GM19372 (cell line): ENCODE results near the gene SCFD2.

Source experiments
- ATAC-seq: cut with Tn5 transposase; IDR thresholded peaks from one replicate; pipeline ENCODE4 v1.9.1; 2021; ENCODE audit warnings: mild to moderate bottlenecking, low read depth, moderate library complexity; ENCODE audit not compliant: unreplicated experiment

Gene SCFD2

DNA sequence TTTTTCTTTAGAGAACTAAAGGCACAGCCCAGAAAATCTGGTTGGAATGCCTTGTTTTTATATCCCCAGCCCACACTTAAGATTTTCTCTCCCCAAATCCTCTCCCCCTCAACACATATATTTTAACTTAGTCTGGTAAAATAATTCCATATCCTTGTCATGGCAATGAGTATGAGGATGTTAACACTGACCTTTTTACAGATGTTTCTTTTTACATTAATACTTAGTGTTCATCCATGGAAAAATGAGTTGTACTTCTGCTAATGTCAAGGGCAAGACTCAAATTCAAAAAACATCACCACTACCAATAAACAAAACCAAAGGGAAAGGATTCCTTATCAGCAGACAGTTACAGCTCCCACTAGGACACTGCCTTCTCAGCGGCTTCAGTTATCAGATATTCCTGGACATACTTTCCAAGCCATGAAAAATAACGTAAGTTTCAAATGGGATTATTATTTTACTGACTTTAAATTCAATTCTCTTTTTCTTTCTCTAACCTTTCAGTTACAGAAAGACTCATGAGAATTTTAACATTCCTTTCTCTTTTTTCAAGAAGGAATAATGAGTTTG lies 420.4 kb downstream of the SCFD2 start:
- ATAC-seq, result no peak

DNA sequence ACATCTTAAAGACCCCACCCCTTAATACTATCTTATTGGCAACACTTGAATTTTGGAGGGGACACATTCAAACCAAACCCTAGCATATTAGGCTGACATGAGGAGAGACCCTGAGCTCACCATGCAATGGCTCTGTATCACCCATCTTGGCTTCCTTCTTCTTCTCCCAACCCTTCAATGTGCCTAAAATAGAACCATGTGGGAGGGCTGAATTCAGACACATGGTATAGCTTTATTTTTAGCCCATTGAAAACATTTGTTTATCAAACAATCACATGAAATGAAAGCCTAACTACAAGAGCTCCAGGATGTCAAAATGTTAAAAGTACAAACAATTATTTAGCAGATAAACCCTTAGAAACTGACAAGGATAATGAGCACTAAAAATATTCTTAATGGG lies 422.2 kb downstream of the SCFD2 start:
- no peak for ATAC-seq

DNA sequence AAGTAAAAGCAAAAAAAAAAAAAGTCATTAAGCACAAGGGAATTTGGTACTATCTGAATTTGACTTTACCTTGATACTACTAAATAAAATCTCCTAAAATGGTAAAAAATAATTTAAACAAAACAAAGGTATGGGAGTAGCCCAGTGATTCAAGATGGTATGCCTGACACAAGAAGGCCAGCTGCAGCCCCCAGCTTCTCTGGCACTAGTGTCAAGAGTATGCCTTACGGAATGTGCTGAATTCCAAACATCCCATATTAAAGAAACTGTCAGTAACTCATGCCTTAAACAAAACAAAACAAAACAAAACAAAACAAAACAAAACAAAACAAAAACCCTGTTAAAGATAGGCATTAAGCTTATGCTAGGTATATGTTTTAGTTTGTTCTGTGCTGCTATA lies 422.9 kb downstream of the SCFD2 start:
- ATAC-seq, result no peak

DNA sequence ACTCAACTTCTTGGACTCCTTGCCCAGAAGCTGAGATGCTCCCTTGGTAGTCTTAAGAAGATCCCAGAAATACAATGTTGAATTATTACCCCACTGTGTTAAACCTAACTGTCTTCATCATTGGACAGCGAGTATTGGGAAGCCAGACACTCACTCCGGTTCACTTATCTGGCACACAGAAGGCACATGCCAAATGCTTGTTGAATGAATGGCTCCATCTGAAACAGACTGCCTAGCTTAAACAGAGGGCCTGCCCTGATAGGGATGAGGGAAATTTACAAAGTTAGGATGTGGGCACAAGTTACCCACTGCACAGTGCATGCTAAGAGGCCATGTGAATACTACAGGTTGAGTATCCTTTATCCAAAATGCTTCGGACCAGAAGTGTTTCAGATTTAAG lies 424.4 kb downstream of the SCFD2 start:
- ATAC-seq, result no peak

DNA sequence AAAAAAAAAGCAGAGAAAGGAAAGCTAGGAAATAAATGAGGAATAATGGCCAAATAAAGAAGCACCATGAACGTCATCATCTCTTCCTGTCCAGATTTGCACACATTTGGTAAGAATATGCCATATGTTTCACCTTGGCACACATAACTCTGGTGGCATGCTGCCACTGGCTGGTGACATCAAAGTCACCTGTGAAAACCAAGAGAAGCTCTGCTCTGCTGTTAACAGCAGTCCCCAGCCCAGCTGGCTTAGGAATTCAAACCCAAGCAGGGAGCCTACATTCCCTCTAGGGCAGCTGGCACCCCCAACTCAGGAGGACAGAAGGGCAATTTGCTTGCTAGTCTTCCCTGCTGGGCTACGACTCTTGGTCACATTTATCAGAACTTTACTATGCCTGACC lies 426.1 kb downstream of the SCFD2 start:
- ATAC-seq, result no peak

DNA sequence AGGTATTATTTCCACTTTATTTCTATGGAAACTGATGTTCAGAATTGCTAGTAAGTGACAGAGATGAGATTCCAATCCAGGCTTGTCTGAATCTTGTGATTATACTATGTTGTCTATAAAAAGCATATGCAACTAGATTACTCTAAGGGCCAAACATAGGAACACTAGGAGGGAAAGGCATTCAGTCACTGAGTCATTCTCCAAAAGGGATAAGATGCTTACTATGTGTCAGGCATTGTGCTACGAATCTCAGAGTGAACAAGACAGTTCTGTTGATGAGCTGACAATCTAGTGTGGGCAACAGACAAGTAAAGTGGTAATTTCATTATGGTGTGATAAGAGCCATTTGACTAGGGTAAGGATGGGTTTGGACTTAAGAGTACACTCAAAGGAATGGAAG lies 426.5 kb downstream of the SCFD2 start:
- ATAC-seq, result no peak

DNA sequence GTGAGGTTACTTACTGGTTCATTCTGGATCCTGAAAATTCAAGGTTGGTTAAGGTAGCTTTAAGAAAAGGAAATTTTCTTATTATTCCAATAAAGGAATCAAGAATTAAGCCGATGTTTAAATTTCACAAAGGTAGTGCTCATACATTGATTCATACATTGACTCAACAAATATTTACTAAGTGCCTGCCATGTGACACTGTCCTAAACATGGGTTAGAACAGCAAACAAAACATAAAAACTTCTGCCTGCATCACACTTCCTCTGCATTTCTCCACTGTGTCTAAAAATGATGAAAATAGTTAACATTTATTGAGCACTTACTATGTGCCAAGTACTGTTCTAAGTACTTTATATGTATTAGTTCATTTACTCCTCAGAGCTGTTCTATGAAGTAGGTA lies 428.0 kb downstream of the SCFD2 start:
- ATAC-seq, result no peak

DNA sequence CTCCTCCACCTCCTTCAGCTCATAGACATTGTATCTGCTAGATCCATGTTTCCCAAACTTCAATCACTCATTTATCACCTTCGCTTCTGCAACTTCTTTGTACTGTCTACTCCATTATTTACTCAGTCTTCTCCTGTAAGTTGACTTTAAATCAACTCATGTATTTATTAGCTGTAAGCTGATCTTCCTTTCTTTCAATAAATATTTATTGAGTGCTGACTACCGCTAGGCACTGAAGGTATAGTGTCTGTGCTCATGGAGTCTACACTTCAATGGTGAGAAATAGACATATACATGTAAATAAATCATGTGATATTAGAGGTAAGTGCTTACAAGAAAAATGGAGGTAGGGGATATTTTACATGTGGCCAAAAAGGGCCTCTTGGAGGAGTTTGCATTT lies 429.1 kb downstream of the SCFD2 start:
- ATAC-seq, result no peak

DNA sequence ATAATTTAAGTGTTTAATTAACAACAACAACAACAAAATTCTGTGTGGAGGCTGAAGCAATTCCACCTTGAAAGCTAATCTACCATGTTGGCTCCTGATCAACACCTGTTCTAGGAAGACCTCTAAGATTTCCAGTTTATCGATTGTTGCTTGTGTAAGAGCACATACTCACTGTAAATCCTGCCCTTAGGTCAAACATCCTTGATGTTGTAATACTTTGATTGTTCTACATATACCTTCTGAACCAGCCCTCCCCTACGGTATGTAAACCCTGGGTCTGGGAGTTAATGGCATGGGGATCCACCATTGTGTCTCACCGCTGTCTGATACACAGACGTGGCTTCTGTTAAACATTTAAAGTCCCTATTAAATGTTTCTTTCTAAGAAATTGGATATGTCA lies 430.5 kb downstream of the SCFD2 start:
- no peak for ATAC-seq

DNA sequence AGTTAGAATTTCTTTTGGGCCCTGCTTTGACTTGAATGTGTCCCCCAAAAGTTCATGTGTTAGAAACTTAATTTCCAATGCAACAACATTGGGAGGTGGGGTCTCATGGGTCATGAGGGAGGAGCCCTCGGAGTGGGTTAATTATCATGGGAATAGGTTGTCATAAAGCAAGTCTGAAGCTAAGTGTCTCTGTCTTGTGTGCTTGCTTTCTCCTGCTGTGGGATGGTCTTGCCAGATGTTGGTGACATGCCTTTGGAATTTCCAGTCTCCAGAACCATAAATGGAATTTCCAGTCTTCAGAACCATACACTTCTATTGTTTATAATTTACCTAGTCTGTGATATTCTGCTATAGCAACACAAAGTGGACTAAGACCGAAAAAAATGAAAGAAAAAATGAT lies 432.1 kb downstream of the SCFD2 start:
- no peak for ATAC-seq

DNA sequence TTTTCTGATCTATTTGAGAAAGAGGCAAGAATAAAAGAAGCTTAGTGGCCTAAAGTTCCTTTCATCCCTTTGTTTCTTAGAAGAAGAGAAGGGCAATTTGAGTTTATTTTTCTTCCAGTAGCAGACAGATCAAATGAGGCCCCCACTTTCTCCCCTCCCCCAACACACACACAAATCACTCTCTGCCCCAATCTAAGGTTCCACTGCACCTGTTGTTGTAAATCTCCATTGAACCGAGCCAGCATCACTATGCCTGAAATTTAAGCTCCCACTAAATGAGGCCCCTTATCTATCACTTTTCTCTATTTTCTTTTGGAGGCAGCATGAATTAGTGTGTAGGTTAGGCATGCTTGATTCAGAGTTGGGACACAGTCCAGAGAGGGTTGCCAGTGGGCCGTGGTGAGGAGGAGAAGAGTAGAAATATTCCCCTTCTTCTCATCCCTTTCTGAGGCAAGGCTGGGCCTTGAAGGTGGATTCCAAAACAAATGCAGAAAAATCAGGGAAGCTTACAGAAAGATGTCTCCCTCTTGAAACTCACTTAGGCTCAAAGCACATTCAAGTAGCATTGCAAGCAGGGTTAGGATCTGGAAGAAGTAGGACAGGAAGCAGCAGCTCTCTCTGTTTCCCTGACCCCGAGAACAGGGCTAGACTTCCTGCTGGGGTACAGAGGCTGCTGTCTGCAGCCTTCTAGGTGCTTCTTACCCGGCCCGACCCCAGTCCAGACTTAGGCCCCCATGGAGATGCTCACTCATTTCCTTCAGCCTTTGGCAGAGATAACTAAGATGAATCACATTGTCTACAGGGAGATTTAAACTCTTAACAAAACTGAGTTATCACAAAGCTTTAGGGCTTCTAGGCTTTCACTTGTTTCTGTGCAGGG lies 433.0 kb downstream of the SCFD2 start:
- no peak for ATAC-seq

DNA sequence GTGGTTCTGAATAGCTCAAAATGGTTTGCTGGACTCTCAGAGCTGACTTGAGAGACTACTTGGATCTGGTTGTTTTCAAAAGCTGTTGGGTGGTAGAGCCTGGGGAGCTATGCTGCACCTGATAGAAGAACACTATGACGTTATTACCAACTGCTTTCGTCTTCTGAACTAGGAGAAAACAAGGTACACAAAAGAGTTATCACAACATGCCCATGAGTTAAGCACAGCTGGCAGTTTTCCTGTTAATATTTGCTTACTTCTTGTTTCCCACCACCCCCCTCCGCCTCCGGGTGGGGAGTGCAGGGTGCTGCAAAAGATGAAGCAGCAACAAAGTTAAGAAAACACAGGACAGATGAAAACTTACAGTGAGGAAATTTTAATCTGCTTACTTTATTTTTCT lies 434.6 kb downstream of the SCFD2 start:
- ATAC-seq, result no peak

DNA sequence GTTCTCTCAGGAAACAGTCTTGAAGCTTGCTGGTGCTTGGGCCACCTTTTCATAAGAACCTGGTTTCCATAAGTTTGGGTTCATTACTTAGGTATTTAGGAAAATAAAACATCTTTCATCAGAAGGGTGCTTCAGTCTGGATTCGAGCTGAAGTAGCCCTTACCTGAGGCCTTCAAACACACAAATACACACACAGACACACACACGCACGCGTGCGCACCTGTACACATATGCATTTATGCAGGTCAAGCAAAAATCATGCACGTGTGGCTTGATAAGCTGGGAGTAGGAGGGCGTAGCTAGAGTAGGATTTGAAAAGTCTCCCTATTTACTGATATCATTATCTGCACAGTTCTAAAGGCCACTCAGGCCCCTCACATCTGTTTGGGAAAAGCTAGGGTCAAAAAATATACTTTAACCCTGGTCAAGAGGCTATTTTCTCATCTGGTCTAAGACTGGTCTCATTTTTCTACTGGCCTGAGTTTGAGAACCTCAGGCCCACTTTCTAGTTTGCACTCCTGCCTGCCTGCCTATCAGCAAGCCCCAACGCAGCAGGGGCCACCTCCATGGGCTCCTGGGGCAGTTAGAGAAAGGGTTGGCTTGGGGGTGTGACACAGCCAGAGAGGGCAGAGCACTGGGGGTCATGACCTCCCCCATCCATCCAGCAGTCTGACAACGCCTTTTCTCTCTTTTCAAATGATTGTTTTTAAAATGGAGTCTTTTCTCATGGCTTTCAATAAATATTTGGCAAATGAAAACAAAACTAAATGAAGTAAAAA lies 439.5 kb downstream of the SCFD2 start:
- no peak for ATAC-seq

DNA sequence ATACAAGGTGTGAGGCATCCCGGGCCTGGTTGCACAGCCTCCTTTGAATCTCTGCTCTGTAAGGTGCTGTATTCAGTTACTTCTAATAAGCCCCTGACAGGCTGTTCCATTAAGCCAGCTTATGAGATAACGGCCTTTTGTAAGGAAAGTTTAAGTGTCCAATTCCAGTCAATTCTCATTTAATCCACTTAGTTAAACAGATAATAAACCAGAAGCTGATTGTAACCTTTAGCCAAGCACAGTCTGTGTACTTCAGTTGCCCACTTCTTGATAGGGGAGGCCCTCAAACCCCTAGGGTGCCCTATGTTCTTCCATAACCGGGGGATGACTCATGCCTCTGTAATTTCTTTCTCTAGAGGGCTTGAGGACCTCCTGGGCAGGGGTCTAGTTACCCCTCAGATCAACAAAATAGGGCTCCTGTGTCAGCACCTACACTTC lies 440.3 kb downstream of the SCFD2 start:
- ATAC-seq, result no peak

DNA sequence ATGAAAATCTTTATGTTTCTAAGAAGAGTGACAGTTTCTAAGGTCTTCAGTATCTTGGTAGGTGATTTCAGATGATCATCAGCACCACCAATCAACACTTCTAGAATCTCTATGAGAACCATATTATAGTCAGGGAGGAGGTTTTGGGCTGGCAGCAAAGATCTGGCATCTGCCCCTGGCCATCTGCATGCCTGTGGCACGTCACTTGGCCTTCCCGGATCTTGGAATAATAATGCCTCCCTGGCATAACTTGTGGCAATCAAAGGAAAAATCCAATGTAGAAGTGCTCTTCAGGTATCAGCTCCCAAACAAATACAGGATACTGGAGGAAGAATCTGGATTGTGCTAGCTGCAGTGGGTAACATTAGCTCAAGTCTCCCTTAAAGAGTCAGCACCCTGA lies 446.4 kb downstream of the SCFD2 start:
- ATAC-seq, result no peak

DNA sequence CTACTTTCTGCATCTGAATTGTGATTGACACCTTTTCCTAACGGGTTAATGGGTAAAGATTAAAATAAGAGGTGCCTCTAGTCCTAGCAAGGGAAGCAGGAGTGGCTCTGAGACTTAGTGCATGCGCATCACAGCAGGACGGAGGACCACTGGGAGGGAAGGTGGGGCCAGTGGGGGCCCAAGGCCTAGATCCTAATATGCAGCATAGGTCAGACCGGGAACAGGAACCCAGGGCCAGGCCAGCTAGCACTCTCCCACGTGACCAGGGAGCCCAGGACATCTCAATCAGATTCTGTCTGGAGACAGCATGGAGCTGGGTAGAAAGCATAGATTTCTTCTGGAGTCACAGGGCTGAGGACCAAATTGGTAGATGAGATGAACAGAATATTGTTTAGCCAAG lies 448.0 kb downstream of the SCFD2 start:
- ATAC-seq, result no peak

DNA sequence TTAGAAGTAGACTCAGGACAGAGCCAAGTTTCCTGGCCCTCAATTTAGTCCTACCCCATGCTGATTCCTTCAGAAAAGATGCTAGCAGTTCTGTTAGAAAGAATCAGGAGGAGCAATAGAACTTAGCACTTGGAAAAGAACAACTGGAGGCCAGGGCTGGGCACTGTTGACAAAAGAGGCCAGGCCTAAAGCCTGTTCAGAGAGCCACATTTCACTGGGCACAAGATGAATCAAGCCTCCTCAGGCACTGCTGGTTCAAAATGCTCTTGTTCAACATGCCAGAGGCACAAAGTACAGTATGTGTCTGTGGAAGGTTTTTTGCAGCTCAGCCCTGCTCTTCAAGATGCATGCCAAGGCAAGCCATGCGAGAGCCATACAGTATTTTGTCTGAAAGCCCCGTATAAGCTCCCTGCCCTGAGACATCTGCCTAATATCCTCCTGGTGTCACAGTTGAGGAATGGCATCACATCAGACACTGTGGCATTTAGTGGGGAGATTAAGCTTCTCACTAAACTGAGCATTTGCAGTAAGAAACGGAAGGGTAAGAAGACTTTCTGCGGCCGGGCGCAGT lies 450.0 kb downstream of the SCFD2 start:
- no peak for ATAC-seq

DNA sequence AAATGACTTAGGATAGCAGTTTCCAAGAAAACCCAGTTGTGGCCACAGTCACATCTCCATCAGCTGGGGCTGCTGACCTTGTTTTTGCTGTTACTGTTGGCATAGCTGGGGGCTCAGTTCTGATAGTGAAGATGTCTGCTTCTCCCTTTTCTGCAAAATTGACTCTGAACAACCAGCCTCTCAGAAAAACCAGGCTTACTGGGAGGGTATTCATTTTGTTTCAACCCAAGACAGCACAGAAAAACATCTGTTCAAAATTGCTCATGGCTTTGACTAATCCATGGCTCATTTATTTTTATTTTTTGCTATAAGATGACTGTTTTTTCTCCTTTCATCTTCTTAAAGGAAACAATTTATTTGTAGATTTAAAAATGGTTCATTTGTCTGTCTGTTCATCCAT lies 450.7 kb downstream of the SCFD2 start:
- ATAC-seq, result no peak

DNA sequence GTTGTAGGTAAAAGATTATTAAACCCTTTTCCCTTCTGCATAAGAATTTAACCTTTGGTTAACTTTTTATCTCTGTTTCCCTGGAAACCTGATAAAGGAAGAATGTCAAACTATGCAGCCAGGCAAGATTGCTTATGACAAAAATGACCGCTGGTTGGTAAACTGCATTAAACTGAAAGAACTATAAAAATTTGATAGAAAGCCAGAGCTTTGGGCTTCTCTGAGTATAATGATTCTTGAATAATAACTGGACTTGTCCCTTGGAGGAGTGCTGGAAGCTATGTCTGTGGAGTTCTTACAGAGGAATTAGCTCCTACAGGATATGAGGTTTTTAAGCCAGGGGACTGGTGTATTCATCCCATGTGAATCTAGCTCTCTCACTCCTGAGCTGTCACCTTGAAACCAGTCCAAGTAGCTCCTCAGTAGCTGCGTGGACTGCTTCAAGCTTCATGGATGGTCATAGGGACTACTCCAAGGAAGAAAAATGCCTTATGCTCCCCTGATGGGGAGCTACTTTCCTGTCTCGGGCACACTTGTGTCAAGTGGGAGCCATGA lies 451.7 kb downstream of the SCFD2 start:
- ATAC-seq, result no peak

DNA sequence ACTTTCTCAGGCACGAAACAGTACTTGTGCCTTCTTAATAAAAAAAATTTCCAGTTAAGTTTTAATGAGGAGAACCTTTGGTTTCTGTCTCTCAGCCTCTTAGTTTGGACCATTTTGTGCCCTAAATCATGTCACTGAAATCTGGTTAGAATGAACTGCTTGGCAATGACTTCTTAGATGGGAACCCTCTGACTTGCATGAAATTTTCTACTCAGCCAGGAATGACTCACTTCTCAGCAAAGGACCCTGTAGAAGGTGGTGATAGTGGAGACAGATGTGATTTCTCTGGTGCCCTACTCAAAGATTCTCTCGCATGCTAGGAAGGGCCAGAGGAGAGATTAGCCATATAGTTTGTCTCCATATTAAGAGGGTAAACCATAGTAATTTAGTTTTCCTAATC lies 453.3 kb downstream of the SCFD2 start:
- no peak for ATAC-seq
